Keratinocyte (primary cell): ENCODE measurements around the gene ARID5A. TPM values are rescaled to one million over a fixed set of nuclear protein-coding genes. Genes with fewer than 3 reads are reported as not detected.

Experiments
- DNase-seq: peaks from one replicate; pipeline ENCODE4 v3.0.0-alpha.2; 2011; ENCODE audit warnings: low read depth, missing footprints, low spot score
- FAIRE-seq: peaks from 2 replicates; lab custom pipeline; 2011; peaks lifted over from hg19 to GRCh38; lab: Jason Lieb, UNC
- H2AFZ ChIP-seq: 2 replicates; pipeline ENCODE4 v1.6.0; 2012; ENCODE audit warnings: low read length, control low read depth, inconsistent platforms; ENCODE audit not compliant: control insufficient read depth
- H3K27ac ChIP-seq: 2 replicates; pipeline ENCODE4 v1.5.1; 2011; ENCODE audit warnings: low read length; ENCODE audit not compliant: control insufficient read depth, insufficient read depth
- H3K27me3 ChIP-seq: 3 replicates; pipeline ENCODE4 v1.6.0; 2011; ENCODE audit warnings: low read length; ENCODE audit not compliant: control insufficient read depth, insufficient read depth; ENCODE audit errors: extremely low read depth
- H3K36me3 ChIP-seq, 2 experiments: 2 replicates in 1 of 2; 3 replicates in 1 of 2; pipeline ENCODE4 v1.5.1; 2011; ENCODE audit warnings: low read length in 2 of 2, mild to moderate bottlenecking in 1 of 2; ENCODE audit not compliant: control insufficient read depth in 2 of 2, insufficient read depth in 2 of 2; ENCODE audit errors: extremely low read depth in 1 of 2
- H3K4me1 ChIP-seq: 3 replicates; pipeline ENCODE4 v1.5.1; 2011; ENCODE audit warnings: low read length; ENCODE audit not compliant: control insufficient read depth, insufficient read depth; ENCODE audit errors: extremely low read depth
- H3K4me2 ChIP-seq: 3 replicates; pipeline ENCODE4 v1.6.0; 2011; ENCODE audit warnings: low read depth, low read length; ENCODE audit not compliant: control insufficient read depth, insufficient read depth; ENCODE audit errors: extremely low read depth
- H3K4me3 ChIP-seq, 3 experiments: fragments of 200-600 bp in 1 of 3; sonication (generic) in 1 of 3; 2 replicates in 2 of 3; 3 replicates in 1 of 3; pipeline ENCODE4 v1.5.1; 2011 to 2016; ENCODE audit warnings: low read length in 3 of 3, mild to moderate bottlenecking in 3 of 3, control low read depth in 2 of 3, inconsistent platforms in 1 of 3, low read depth in 1 of 3, mixed read lengths in 1 of 3, mixed run types in 1 of 3, moderate library complexity in 1 of 3; ENCODE audit not compliant: control insufficient read depth in 2 of 3, insufficient read depth in 2 of 3; ENCODE audit errors: extremely low read depth in 1 of 3
- H3K79me2 ChIP-seq: 2 replicates; pipeline ENCODE4 v1.6.0; 2012; ENCODE audit warnings: low read length; ENCODE audit not compliant: control insufficient read depth, insufficient read depth
- H3K9ac ChIP-seq: 3 replicates; pipeline ENCODE4 v1.6.0; 2011; ENCODE audit warnings: low read length; ENCODE audit not compliant: control insufficient read depth, insufficient read depth; ENCODE audit errors: extremely low read depth
- H3K9me1 ChIP-seq: 3 replicates; pipeline ENCODE4 v1.6.0; 2011; ENCODE audit warnings: low read length; ENCODE audit not compliant: control insufficient read depth, insufficient read depth; ENCODE audit errors: extremely low read depth
- H3K9me3 ChIP-seq: 2 replicates; pipeline ENCODE4 v1.5.1; 2012; ENCODE audit warnings: low read depth, low read length; ENCODE audit not compliant: control insufficient read depth
- H4K20me1 ChIP-seq: 3 replicates; pipeline ENCODE4 v1.6.0; 2011; ENCODE audit warnings: low read length; ENCODE audit not compliant: control insufficient read depth, insufficient read depth; ENCODE audit errors: extremely low read depth
- CTCF ChIP-seq, 3 experiments: IDR thresholded peaks in 1 of 3; conservative IDR thresholded peaks in 1 of 3; optimal IDR thresholded peaks in 1 of 3; 2 replicates in 2 of 3; 3 replicates in 1 of 3; pipeline versions ENCODE3 to v1.5.1; 2011; ENCODE audit warnings: low read length in 3 of 3, mild to moderate bottlenecking in 3 of 3, moderate library complexity in 2 of 3, control low read depth in 1 of 3, inconsistent platforms in 1 of 3; ENCODE audit not compliant: insufficient read depth in 2 of 3; ENCODE audit errors: extremely low read depth in 1 of 3
- EZH2 ChIP-seq: IDR thresholded peaks from one replicate; pipeline ENCODE4 v1.6.1; 2012; ENCODE audit warnings: inconsistent platforms, mild to moderate bottlenecking, low read length, moderate library complexity
- dilution Hi-C: fragments of 300-500 bp; cut with MboI; formaldehyde crosslinking; loops from one replicate; pipeline ENCODE4 v1.7.0; 2020; ENCODE audit warnings: low sequenced_read_pairs; ENCODE audit not compliant: extremely low pct_ligation_motif_present
- polyA plus RNA-seq, 5 experiments: library from polyadenylated mRNA; depleted of rRNA in 3 of 5; stranded (reverse) in 3 of 5; stranded (forward) in 1 of 5; unstranded in 1 of 5; fragments of >200 nt; gene quantifications; 1 replicate in 1 of 5; 2 replicates in 3 of 5; 3 replicates in 1 of 5; pipeline versions ENCODE4 v1.2.1 to v1.2.3, GENCODE V29; 2011 to 2012; ENCODE audit warnings: missing spikeins in 2 of 5, low read depth in 1 of 5, low replicate concordance in 1 of 5

ARID5A gene
- polyA plus RNA-seq, 1 donor (not counting 4 experiments of a cell fraction or from before 2014, with no cell fraction given) = 1.6 TPM

- Histone ChIP-seq H3K27me3 (no peaks in the 10 kb centered on the region), H3K79me2 (no peaks in the 10 kb centered on the region), H3K4me3 (no peak overlapping the region), H4K20me1 (no peaks in the 10 kb centered on the region), H3K9me3 (no peaks in the 10 kb centered on the region), H3K9me1 (no peaks in the 10 kb centered on the region), H3K4me1 (peaks cover 3% of the 10 kb centered on the region), H3K27ac (no peak overlapping the region), H3K36me3 (no peaks in the 10 kb centered on the region), H3K9ac (no peak overlapping the region), H2AFZ (no peak overlapping the region), H3K4me2 (no peak overlapping the region)
- TF ChIP-seq CTCF (optimal IDR thresholded peaks at IDR 0.05 in 1 of 3, IDR thresholded peaks at IDR 0.05 in 1 of 3, conservative IDR thresholded peaks at IDR 0.05 in 1 of 3; ENCODE audit: extremely low read depth in 1 of 3, insufficient read depth in 2 of 3, low read length in 3 of 3) = no peak
- no peak for TF ChIP-seq EZH2
- DNase-seq = no peak
- dilution Hi-C loops = no loop called here
- FAIRE-seq = no peak
Measured at GRCh38 chr2:96550787-96551604, 14.4 kb downstream of the ARID5A start.

- peaks cover 9% of the 10 kb centered on the region for H3K4me1 ChIP-seq
- H3K27me3 ChIP-seq = no peaks in the 10 kb centered on the region
- TF ChIP-seq EZH2 = no peak
- TF ChIP-seq CTCF (optimal IDR thresholded peaks at IDR 0.05 in 1 of 3, IDR thresholded peaks at IDR 0.05 in 1 of 3, conservative IDR thresholded peaks at IDR 0.05 in 1 of 3; ENCODE audit: extremely low read depth in 1 of 3, insufficient read depth in 2 of 3, low read length in 3 of 3) = no peak
- no peaks in the 10 kb centered on the region for H3K36me3 ChIP-seq
- no peak overlapping the region for H3K4me2 ChIP-seq
- H3K79me2 ChIP-seq = no peaks in the 10 kb centered on the region
- no peaks in the 10 kb centered on the region for H3K9me3 ChIP-seq
- H2AFZ ChIP-seq = no peak overlapping the region
- no peak overlapping the region for H3K4me3 ChIP-seq
- no peak overlapping the region for H3K27ac ChIP-seq
- dilution Hi-C loops = no loop called here
- FAIRE-seq (no peak), DNase-seq (no peak)
- no peaks in the 10 kb centered on the region for H3K9me1 ChIP-seq
- H4K20me1 ChIP-seq = no peaks in the 10 kb centered on the region
- H3K9ac ChIP-seq = no peak overlapping the region
Measured at GRCh38 chr2:96551605-96552314, 15.2 kb downstream of the ARID5A start.
